ENCODE data around the gene SPTBN1.

Gene SPTBN1

DNA sequence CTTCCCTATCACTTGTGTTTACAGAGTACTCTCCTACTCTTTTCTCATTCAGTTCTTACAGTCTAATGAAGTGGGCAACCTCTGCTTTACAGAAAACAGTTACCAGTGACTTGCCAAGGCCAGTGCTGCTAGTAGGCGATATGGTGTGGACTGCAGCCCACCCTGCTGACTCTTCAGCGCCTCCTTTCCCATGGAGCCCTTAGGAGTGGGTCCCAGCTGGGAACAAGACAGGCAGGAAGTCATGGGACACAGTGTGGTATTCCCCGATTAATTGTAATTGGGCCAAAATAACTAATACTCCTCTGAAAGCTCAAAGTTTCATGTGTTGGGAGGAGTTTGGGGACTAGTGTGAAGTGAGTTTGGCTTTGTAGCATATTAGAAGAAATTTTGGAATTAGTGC, 147.2 kb downstream of the SPTBN1 start:
- no peak for DNase-seq (ENCODE audit: low read depth)
- TF ChIP-seq, protein P1, sequence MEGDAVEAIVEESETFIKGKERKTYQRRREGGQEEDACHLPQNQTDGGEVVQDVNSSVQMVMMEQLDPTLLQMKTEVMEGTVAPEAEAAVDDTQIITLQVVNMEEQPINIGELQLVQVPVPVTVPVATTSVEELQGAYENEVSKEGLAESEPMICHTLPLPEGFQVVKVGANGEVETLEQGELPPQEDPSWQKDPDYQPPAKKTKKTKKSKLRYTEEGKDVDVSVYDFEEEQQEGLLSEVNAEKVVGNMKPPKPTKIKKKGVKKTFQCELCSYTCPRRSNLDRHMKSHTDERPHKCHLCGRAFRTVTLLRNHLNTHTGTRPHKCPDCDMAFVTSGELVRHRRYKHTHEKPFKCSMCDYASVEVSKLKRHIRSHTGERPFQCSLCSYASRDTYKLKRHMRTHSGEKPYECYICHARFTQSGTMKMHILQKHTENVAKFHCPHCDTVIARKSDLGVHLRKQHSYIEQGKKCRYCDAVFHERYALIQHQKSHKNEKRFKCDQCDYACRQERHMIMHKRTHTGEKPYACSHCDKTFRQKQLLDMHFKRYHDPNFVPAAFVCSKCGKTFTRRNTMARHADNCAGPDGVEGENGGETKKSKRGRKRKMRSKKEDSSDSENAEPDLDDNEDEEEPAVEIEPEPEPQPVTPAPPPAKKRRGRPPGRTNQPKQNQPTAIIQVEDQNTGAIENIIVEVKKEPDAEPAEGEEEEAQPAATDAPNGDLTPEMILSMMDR (IDR thresholded peaks at IDR 0.05; ENCODE audit: control insufficient read depth, insufficient read depth, low read depth, low read length, missing control alignments), result no peak
- no peak overlapping the region for H3K4me3 ChIP-seq (ENCODE audit: control insufficient read depth, low read depth, low read length)

DNA sequence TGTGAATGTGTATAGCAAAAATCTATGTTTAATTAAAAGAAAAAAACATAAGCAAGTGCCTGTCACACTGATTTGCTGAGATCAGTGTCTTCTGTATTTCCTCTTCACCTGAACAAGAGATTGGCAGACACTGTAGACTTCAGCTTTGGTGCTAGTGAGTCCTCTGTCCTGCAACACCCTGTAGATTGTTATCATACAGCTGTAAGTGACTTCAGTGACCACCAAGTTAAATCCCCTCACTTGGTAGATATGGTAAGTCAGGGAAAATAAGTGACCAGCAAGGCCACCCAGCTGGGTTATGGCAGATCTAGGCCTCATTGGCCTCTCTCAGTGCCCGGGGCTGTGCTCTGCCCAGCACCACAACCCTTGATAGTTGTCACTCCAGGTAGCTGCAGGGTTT, 147.7 kb downstream of the SPTBN1 start:
- no peak for DNase-seq (ENCODE audit: low read depth)
- TF ChIP-seq, protein P1 (IDR thresholded peaks at IDR 0.05; ENCODE audit: control insufficient read depth, insufficient read depth, low read depth, low read length, missing control alignments), result no peak
- no peak overlapping the region for H3K4me3 ChIP-seq (ENCODE audit: control insufficient read depth, low read depth, low read length)

DNA sequence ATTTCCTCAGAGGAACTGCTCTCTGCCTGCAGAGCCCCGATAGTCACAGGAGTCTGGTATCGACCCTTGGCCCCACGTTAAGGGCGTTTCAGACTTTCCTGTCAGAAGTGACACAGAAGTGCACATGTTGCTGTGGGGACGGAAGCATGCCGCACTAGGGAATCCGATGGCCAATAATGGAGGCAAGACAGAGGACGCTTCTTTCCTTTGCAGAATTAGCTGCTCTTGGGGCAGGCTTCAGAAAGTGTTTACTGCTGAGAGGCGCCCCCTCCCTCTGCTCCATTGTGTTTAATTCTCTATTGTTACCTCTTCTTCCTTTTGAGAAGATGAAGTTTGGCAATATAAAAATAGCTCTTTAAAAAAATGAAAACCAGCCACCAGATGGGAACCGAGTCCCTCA, 148.7 kb downstream of the SPTBN1 start:
- H3K4me3 ChIP-seq (ENCODE audit: control insufficient read depth, low read depth, low read length), result no peak overlapping the region
- no peak for DNase-seq (ENCODE audit: low read depth)
- TF ChIP-seq, protein P1 (IDR thresholded peaks at IDR 0.05; ENCODE audit: control insufficient read depth, insufficient read depth, low read depth, low read length, missing control alignments), result no peak

DNA sequence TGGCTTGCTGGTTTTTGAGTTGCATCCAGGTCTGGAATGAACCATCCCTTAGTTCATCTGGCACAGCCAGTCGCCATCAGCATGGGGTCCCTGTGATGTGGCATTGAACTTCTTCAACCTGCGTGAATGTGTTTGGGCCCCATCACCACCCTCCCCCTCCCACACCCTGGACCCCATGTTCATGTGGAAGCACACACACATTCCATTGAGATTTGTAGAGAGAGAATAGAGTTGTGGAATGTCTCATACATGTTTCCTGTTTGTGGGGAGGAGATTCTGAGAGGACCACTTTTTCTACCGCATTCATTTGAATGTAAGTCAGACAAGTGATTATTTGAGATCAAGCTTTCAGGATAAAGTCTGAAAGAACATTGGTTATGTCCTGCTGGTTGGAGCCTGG, 149.7 kb downstream of the SPTBN1 start:
- DNase-seq (ENCODE audit: low read depth), result no peak

DNA sequence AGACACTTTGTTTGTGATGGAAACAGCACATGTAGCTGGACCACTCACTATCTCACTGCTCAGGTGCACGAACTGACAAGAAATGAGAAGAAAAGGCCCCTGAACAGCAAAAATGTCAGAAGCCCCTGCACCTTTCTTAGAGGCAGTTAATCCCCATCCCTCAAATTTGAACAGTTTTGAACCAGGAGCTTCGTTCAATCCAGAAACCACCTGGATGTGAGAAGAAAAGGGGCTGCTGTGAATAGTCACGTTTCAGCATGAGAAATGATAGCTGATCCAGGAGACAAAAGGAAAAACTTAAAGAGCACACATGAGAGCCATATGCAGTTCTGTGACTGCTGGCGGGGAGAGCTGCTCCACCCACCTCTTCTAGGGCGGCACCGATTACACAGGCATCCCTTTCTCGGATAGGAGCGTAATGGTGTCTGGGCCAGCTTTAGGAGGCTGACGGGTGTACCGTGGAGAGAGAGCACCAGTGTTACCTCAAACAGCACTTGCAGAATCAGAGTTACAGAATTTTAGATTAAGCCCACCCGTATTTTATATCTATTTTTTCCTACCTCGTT, 150.3 kb downstream of the SPTBN1 start:
- no peak for DNase-seq (ENCODE audit: low read depth)
- TF ChIP-seq, protein P1 (IDR thresholded peaks at IDR 0.05; ENCODE audit: control insufficient read depth, insufficient read depth, low read depth, low read length, missing control alignments), result no peak
- no peak overlapping the region for H3K4me3 ChIP-seq (ENCODE audit: control insufficient read depth, low read depth, low read length)

More for the DNA sequence above, 149.7 kb downstream of the SPTBN1 start:
- H3K4me3 ChIP-seq (ENCODE audit: control insufficient read depth, low read depth, low read length), result no peak overlapping the region
- TF ChIP-seq, protein P1 (IDR thresholded peaks at IDR 0.05; ENCODE audit: control insufficient read depth, insufficient read depth, low read depth, low read length, missing control alignments), result no peak

DNA sequence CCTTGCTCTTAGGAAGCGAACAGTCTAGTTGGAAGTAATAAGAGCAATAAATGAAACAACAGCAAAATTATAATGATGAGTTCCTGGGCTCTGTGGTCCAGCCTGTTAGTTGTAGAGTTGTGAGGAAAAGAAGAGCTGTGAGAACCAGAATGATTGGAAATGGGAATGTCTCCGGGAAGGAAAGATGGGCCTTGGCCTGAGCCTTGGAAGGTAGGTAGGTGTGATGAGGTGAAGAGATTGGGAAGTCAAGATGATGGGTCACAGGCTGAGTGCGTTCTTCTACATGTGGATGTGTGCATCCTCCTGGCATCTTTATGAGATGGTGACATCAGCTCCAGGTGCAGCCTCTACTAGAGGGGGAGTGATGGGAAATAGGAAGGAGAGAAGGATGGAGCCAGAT, 152.1 kb downstream of the SPTBN1 start:
- no peak for DNase-seq (ENCODE audit: low read depth)
- no peak overlapping the region for H3K4me3 ChIP-seq (ENCODE audit: control insufficient read depth, low read depth, low read length)
- TF ChIP-seq, protein P1 (IDR thresholded peaks at IDR 0.05; ENCODE audit: control insufficient read depth, insufficient read depth, low read depth, low read length, missing control alignments), result no peak

DNA sequence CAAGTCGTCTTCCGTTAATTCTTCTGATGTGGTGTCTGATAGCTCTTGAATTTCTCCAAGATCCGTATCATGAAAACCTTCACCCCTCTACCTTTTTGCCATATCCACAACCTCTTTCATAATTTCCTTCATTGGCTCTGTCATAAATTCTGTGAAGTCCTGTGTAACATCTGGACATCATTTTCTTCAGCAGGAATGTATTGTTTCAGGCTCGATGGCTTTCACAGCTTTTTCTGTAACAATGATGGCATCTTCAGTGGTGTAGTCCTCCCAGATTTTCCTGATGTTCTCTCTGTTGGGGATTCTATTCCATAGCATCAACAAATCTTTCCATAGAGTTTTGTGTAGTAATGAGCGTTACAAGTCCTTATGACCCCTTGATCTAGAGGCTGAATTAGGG, 153.1 kb downstream of the SPTBN1 start:
- TF ChIP-seq, protein P1 (IDR thresholded peaks at IDR 0.05; ENCODE audit: control insufficient read depth, insufficient read depth, low read depth, low read length, missing control alignments), result no peak
- DNase-seq (ENCODE audit: low read depth), result no peak
- no peak overlapping the region for H3K4me3 ChIP-seq (ENCODE audit: control insufficient read depth, low read depth, low read length)
